NCI-H82 (cell line): ENCODE data around the gene SLC4A4.

Experiments used
- DNase-seq: peaks from one replicate; lab custom pipeline; 2025; lab: John Stamatoyannopoulos, UW

Gene SLC4A4

GRCh38 chr4:71599578-71599977 lies 260.8 kb downstream of the SLC4A4 start:
- DNase-seq: no peak

- no peak for DNase-seq
Measured at GRCh38 chr4:71602289-71602900, 263.6 kb downstream of the SLC4A4 start.

GRCh38 chr4:71604785-71605184 lies 266.0 kb downstream of the SLC4A4 start:
- no peak for DNase-seq

GRCh38 chr4:71607109-71607508 lies 268.3 kb downstream of the SLC4A4 start:
- no peak for DNase-seq

GRCh38 chr4:71607780-71608677 lies 269.2 kb downstream of the SLC4A4 start:
- DNase-seq: no peak

- no peak for DNase-seq
Measured at GRCh38 chr4:71608678-71609071, 269.9 kb downstream of the SLC4A4 start.

GRCh38 chr4:71609167-71609566 lies 270.3 kb downstream of the SLC4A4 start:
- no peak for DNase-seq

GRCh38 chr4:71609651-71610050 lies 270.8 kb downstream of the SLC4A4 start:
- DNase-seq: no peak

- DNase-seq: no peak
Measured at GRCh38 chr4:71614621-71615020, 275.8 kb downstream of the SLC4A4 start.

- no peak for DNase-seq
Measured at GRCh38 chr4:71616168-71616811, 277.5 kb downstream of the SLC4A4 start.
